Measurements from ENCODE around the gene ANKRD34A.

ANKRD34A gene

DNA sequence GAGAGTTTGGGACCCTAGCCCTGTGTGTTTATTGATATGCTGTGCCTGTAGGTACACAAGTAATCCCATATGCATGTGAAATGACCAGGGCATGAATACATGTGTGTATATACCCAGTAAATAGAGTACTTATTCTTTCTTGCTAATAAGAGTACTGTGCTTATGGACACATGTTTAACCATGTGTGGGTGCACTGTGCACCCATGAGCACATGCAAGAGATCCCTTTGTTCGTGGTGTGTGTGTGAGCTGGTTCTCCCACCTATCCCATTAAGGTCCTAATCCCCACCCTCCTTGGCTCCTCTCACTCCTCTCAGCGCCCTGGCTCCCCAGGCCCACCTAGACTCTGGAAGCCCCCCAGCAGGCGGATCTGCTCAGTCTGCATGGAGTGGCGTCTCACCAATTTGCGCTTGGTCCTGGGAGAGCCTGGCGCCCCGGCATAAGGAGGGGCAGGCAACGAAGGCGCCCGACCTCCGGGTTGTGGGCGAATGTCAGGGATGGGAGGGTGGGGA is 4.4 kb downstream of the ANKRD34A start:
- H3K36me3 ChIP-seq (replicated peaks; ENCODE audit: insufficient read depth, low read length) = no peaks in the 10 kb centered on the region
- no peak overlapping the region for H2AFZ ChIP-seq (ENCODE audit: low read length)
- H3K27ac ChIP-seq (ENCODE audit: low read length) = no peak overlapping the region
- no peaks in the 10 kb centered on the region for H3K79me2 ChIP-seq (ENCODE audit: low read length)
- H3K27me3 ChIP-seq (replicated peaks; ENCODE audit: insufficient read depth, low read length) = peaks cover 64% of the 10 kb centered on the region
- H3K4me1 ChIP-seq (ENCODE audit: low read length) = peaks cover 46% of the 10 kb centered on the region
- no peak for DNase-seq
- H3K4me3 ChIP-seq (ENCODE audit: low read length) = no peak overlapping the region
- H3K9me2 ChIP-seq (replicated peaks; ENCODE audit: insufficient read depth, low read length) = no peaks in the 10 kb centered on the region
- no peaks in the 10 kb centered on the region for H4K20me1 ChIP-seq (ENCODE audit: insufficient read depth, low read length)
- H3K9ac ChIP-seq (ENCODE audit: low read length) = no peak overlapping the region
- TF ChIP-seq EZH2 (optimal IDR thresholded peaks at IDR 0.05; ENCODE audit: low read depth, low read length) (no peak), EZH2phosphoT487 (IDR thresholded peaks at IDR 0.05; ENCODE audit: low read length) (no peak)
- TF ChIP-seq, protein P1, sequence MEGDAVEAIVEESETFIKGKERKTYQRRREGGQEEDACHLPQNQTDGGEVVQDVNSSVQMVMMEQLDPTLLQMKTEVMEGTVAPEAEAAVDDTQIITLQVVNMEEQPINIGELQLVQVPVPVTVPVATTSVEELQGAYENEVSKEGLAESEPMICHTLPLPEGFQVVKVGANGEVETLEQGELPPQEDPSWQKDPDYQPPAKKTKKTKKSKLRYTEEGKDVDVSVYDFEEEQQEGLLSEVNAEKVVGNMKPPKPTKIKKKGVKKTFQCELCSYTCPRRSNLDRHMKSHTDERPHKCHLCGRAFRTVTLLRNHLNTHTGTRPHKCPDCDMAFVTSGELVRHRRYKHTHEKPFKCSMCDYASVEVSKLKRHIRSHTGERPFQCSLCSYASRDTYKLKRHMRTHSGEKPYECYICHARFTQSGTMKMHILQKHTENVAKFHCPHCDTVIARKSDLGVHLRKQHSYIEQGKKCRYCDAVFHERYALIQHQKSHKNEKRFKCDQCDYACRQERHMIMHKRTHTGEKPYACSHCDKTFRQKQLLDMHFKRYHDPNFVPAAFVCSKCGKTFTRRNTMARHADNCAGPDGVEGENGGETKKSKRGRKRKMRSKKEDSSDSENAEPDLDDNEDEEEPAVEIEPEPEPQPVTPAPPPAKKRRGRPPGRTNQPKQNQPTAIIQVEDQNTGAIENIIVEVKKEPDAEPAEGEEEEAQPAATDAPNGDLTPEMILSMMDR (IDR thresholded peaks at IDR 0.05; ENCODE audit: low read length) = no peak
- no peak overlapping the region for H3K4me2 ChIP-seq (ENCODE audit: low read depth, low read length)
- peaks cover 20% of the 10 kb centered on the region; the same call in 1 of the 2 replicates for H3F3A ChIP-seq (ENCODE audit: insufficient read depth, low read length)
- no peaks in the 10 kb centered on the region for H3K9me3 ChIP-seq (replicated peaks; ENCODE audit: insufficient read depth, low read length)

DNA sequence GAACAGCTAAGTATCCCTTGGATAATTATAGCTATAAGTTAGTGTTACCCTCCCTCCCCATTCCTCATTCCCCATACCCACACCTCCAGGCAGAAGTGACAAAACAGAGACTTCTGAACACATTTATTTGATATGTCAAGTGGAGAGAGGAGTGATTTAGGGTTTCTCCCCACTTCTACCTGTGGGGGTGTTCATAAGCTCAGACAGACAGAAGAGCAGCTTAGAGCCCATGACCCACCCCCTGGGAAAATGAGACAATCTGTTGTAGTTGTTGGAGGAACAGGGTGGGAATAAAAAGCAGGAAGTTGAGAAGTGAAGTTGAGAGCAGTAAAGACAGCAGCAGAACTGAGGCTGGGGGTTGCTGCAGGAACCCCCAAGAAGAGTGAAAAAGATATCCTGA is 5.0 kb downstream of the ANKRD34A start:
- peaks cover 46% of the 10 kb centered on the region for H3K4me1 ChIP-seq (ENCODE audit: low read length)
- H3K4me2 ChIP-seq (ENCODE audit: low read depth, low read length) = no peak overlapping the region
- H3K27me3 ChIP-seq (replicated peaks; ENCODE audit: insufficient read depth, low read length) = peaks cover 64% of the 10 kb centered on the region
- H3K9me3 ChIP-seq (replicated peaks; ENCODE audit: insufficient read depth, low read length) = no peaks in the 10 kb centered on the region
- H3K9me2 ChIP-seq (replicated peaks; ENCODE audit: insufficient read depth, low read length) = no peaks in the 10 kb centered on the region
- TF ChIP-seq EZH2 (optimal IDR thresholded peaks at IDR 0.05; ENCODE audit: low read depth, low read length) (no peak), EZH2phosphoT487 (IDR thresholded peaks at IDR 0.05; ENCODE audit: low read length) (no peak)
- TF ChIP-seq, protein P1 (IDR thresholded peaks at IDR 0.05; ENCODE audit: low read length) = no peak
- no peak overlapping the region for H3K4me3 ChIP-seq (ENCODE audit: low read length)
- no peaks in the 10 kb centered on the region for H3K79me2 ChIP-seq (ENCODE audit: low read length)
- no peak overlapping the region for H3K9ac ChIP-seq (ENCODE audit: low read length)
- H2AFZ ChIP-seq (ENCODE audit: low read length) = no peak overlapping the region
- no peaks in the 10 kb centered on the region for H4K20me1 ChIP-seq (ENCODE audit: insufficient read depth, low read length)
- no peak overlapping the region for H3K27ac ChIP-seq (ENCODE audit: low read length)
- DNase-seq = no peak
- H3K36me3 ChIP-seq (replicated peaks; ENCODE audit: insufficient read depth, low read length) = no peaks in the 10 kb centered on the region
- peaks cover 16% of the 10 kb centered on the region; the same call in 1 of the 2 replicates for H3F3A ChIP-seq (ENCODE audit: insufficient read depth, low read length)

DNA sequence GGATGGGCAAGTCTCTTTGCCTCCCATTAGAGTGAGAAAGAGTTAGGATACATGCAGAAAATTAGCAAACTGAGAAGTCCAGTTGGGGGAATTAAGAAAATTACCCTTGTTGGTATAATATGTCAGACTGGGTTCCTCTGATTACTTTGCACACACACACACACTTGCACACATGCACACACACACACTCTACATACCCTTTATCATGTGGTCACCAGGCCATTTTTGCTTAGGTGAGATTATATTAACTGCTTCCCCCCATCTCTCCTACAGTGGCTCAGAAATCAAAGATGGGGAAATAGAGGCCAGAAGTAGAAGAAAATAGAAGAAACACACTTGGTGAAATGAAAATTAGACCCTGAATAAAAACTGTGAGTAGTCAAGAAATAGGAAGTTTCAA is 5.6 kb downstream of the ANKRD34A start:
- Histone ChIP-seq H3K9ac (ENCODE audit: low read length) (no peak overlapping the region), H3K9me3 (replicated peaks; ENCODE audit: insufficient read depth, low read length) (no peaks in the 10 kb centered on the region), H3F3A (ENCODE audit: insufficient read depth, low read length) (peaks cover 15% of the 10 kb centered on the region; the same call in 1 of the 2 replicates), H3K36me3 (replicated peaks; ENCODE audit: insufficient read depth, low read length) (no peaks in the 10 kb centered on the region), H3K79me2 (ENCODE audit: low read length) (no peaks in the 10 kb centered on the region), H3K4me2 (ENCODE audit: low read depth, low read length) (peak overlapping the region; percentile 78; the same call in 1 of the 2 replicates), H3K27me3 (replicated peaks; ENCODE audit: insufficient read depth, low read length) (peaks cover 62% of the 10 kb centered on the region), H4K20me1 (ENCODE audit: insufficient read depth, low read length) (no peaks in the 10 kb centered on the region), H3K4me3 (ENCODE audit: low read length) (no peak overlapping the region), H3K4me1 (ENCODE audit: low read length) (peaks cover 42% of the 10 kb centered on the region), H2AFZ (ENCODE audit: low read length) (no peak overlapping the region), H3K27ac (ENCODE audit: low read length) (no peak overlapping the region), H3K9me2 (replicated peaks; ENCODE audit: insufficient read depth, low read length) (no peaks in the 10 kb centered on the region)
- DNase-seq = no peak
- TF ChIP-seq, protein P1 (IDR thresholded peaks at IDR 0.05; ENCODE audit: low read length) = no peak
- TF ChIP-seq EZH2phosphoT487 (IDR thresholded peaks at IDR 0.05; ENCODE audit: low read length) = no peak
- TF ChIP-seq EZH2 (optimal IDR thresholded peaks at IDR 0.05; ENCODE audit: low read depth, low read length) = no peak

Measured in MM.1S (cell line).